OCI-LY3 (cell line): ENCODE measurements around the gene MDFIC2.
A peak's percentile ranks its signal among the peaks of the same experiment; 100 is the strongest.

Experiments used
- H2AFZ ChIP-seq: fragments of 200-600, 300-600 bp; shearing (Covaris generic); 2 replicates; pipeline ENCODE4 v1.6.0; 2014; ENCODE audit warnings: antibody characterized with exemption, low read depth, low read length
- H3K27ac ChIP-seq: fragments of 200-600, 300-600 bp; sonication (generic); 2 replicates; pipeline ENCODE4 v1.5.1; 2014; ENCODE audit warnings: mild to moderate bottlenecking, low read length, moderate library complexity, mixed read lengths
- H3K27me3 ChIP-seq: fragments of 200-600, 300-600 bp; sonication (generic); 2 replicates; pipeline ENCODE4 v1.6.1; 2014; ENCODE audit warnings: low read depth, low read length, mixed read lengths
- H3K36me3 ChIP-seq: fragments of 200-600, 300-600 bp; sonication (generic); replicated peaks from 2 replicates; pipeline ENCODE3; 2014; ENCODE audit warnings: low read depth, low read length, mixed read lengths
- H3K4me1 ChIP-seq: fragments of 300-600, 200-600 bp; sonication (generic); 2 replicates; pipeline ENCODE4 v1.6.1; 2014; ENCODE audit warnings: low read length, mixed read lengths
- H3K4me2 ChIP-seq: fragments of 200-600, 300-600 bp; sonication (generic); 2 replicates; pipeline ENCODE4 v1.6.1; 2014; ENCODE audit warnings: low read length, mixed read lengths
- H3K4me3 ChIP-seq: fragments of 300-600, 200-600 bp; sonication (generic); 2 replicates; pipeline ENCODE4 v1.5.1; 2014; ENCODE audit warnings: antibody characterized with exemption, mild to moderate bottlenecking, low read length, moderate library complexity
- H3K79me2 ChIP-seq: fragments of 300-600, 200-600 bp; shearing (Covaris generic); 2 replicates; pipeline ENCODE4 v1.6.1; 2014; ENCODE audit warnings: mild to moderate bottlenecking, low read length, mixed read lengths
- H3K9ac ChIP-seq: fragments of 300-600, 200-600 bp; shearing (Covaris generic); 2 replicates; pipeline ENCODE4 v1.6.0; 2014; ENCODE audit warnings: mild to moderate bottlenecking, low read length, moderate library complexity
- H3K9me3 ChIP-seq: fragments of 200-600, 300-600 bp; shearing (Covaris generic); 2 replicates; pipeline ENCODE4 v1.6.1; 2014; ENCODE audit warnings: low read length, mixed read lengths; ENCODE audit not compliant: insufficient read depth
- H4K20me1 ChIP-seq: fragments of 200-600, 300-600 bp; sonication (generic); 2 replicates; pipeline ENCODE4 v1.6.1; 2016; ENCODE audit warnings: low read length, mixed read lengths; ENCODE audit not compliant: insufficient read depth
- CTCF ChIP-seq: fragments of 200-600, 300-600 bp; sonication (generic); IDR thresholded peaks from 2 replicates; pipeline ENCODE4 v1.5.1; 2014; ENCODE audit warnings: antibody characterized with exemption, low read length, low read depth
- EZH2phosphoT487 ChIP-seq: fragments of 200-600 bp; shearing (Covaris generic); IDR thresholded peaks from 2 replicates; pipeline ENCODE4 v1.6.1; 2018; ENCODE audit warnings: antibody characterized with exemption, mixed run types, low read depth

The MDFIC2 gene

GRCh38 chr3:70177881-70178645 is 134.4 kb downstream of the MDFIC2 start:
- no peak for TF ChIP-seq CTCF
- no peak for TF ChIP-seq EZH2phosphoT487
- 0 out of 2 replicates have a peak, but pooled peaks cover 7% of the 10 kb centered on the region for H3K27me3 ChIP-seq
- H3K79me2 ChIP-seq: no peaks in the 10 kb centered on the region

GRCh38 chr3:70176224-70176623 is 136.2 kb downstream of the MDFIC2 start:
- no peak overlapping the region for H3K4me3 ChIP-seq
- no peak overlapping the region for H3K9ac ChIP-seq
- no peaks in the 10 kb centered on the region for H3K27me3 ChIP-seq
- H3K36me3 ChIP-seq: no peaks in the 10 kb centered on the region
- TF ChIP-seq EZH2phosphoT487 (no peak), CTCF (no peak)
- H3K27ac ChIP-seq: no peak overlapping the region
- no peak overlapping the region for H3K4me2 ChIP-seq
- peaks cover 43% of the 10 kb centered on the region for H3K4me1 ChIP-seq
- no peak overlapping the region for H2AFZ ChIP-seq
- no peaks in the 10 kb centered on the region for H4K20me1 ChIP-seq
- no peaks in the 10 kb centered on the region for H3K9me3 ChIP-seq
- no peaks in the 10 kb centered on the region for H3K79me2 ChIP-seq

More at GRCh38 chr3:70177881-70178645, 134.4 kb downstream of the MDFIC2 start:
- H3K4me1 ChIP-seq: peaks cover 62% of the 10 kb centered on the region
- no peaks in the 10 kb centered on the region for H3K36me3 ChIP-seq
- H3K9me3 ChIP-seq: no peaks in the 10 kb centered on the region
- H3K9ac ChIP-seq: peak overlapping the region; percentile 46; the same call in 1 of the 2 replicates
- peak overlapping the region; percentile 77 for H3K4me2 ChIP-seq
- H3K27ac ChIP-seq: peak overlapping the region; percentile 92
- no peak overlapping the region for H3K4me3 ChIP-seq
- H2AFZ ChIP-seq: peak overlapping the region; percentile 22; the same call in 1 of the 2 replicates
- H4K20me1 ChIP-seq: no peaks in the 10 kb centered on the region

- Histone ChIP-seq H4K20me1 (no peaks in the 10 kb centered on the region), H3K27ac (no peak overlapping the region), H3K9me3 (peaks cover 7% of the 10 kb centered on the region; the same call in 1 of the 2 replicates), H3K79me2 (no peaks in the 10 kb centered on the region), H3K36me3 (no peaks in the 10 kb centered on the region), H3K27me3 (no peaks in the 10 kb centered on the region; the same call in 1 of the 2 replicates), H3K9ac (no peak overlapping the region), H2AFZ (no peak overlapping the region), H3K4me2 (0 out of 2 replicates have a peak overlapping the region, but pooled peaks have one; percentile 21), H3K4me1 (peaks cover 39% of the 10 kb centered on the region), H3K4me3 (no peak overlapping the region)
- TF ChIP-seq CTCF: no peak
- TF ChIP-seq EZH2phosphoT487: no peak
Measured at GRCh38 chr3:70156808-70157207, 155.6 kb downstream of the MDFIC2 start.

GRCh38 chr3:70150599-70150998 is 161.8 kb downstream of the MDFIC2 start:
- Histone ChIP-seq H3K4me1 (peaks cover 45% of the 10 kb centered on the region), H2AFZ (no peak overlapping the region), H3K9ac (peak overlapping the region; percentile 52; the same call in 1 of the 2 replicates), H3K4me2 (peak overlapping the region; percentile 83), H3K27me3 (no peaks in the 10 kb centered on the region), H4K20me1 (no peaks in the 10 kb centered on the region), H3K4me3 (peak overlapping the region; percentile 62), H3K27ac (peak overlapping the region; percentile 89), H3K79me2 (no peaks in the 10 kb centered on the region), H3K36me3 (no peaks in the 10 kb centered on the region), H3K9me3 (no peaks in the 10 kb centered on the region)
- TF ChIP-seq CTCF: no peak
- no peak for TF ChIP-seq EZH2phosphoT487
